SK-N-SH treated with all-trans-retinoic acid at 6 μM for 48 hours (cell line): ENCODE results near the gene ZNF107.

Source experiments
- ATAC-seq: fragments of 200-7000 bp; cut with Tn5 transposase; 3 replicates; pipeline ENCODE4 v1.9.1; 2020; ENCODE audit warnings: mild to moderate bottlenecking, moderate library complexity
- ARNTL ChIP-seq: fragments of 450-650 bp; formaldehyde crosslinking; IDR thresholded peaks from 2 replicates; pipeline ENCODE4 v1.5.0; 2020; ENCODE audit warnings: low read depth, mild to moderate bottlenecking, moderate library complexity, borderline replicate concordance
- BACH2 ChIP-seq: fragments of 250-450 bp; sonication (Bioruptor Pico); IDR thresholded peaks from 2 replicates; pipeline ENCODE4 v1.9.0; 2021; ENCODE audit warnings: mild to moderate bottlenecking, borderline replicate concordance
- CSDC2 ChIP-seq: fragments of 250-450 bp; sonication (Bioruptor Pico); IDR thresholded peaks from 2 replicates; pipeline ENCODE4 v1.5.0; 2020; ENCODE audit warnings: mild to moderate bottlenecking, moderate library complexity
- ESRRG ChIP-seq: fragments of 250-450 bp; sonication (Bioruptor Pico); IDR thresholded peaks from 2 replicates; pipeline ENCODE4 v1.6.1; 2021; ENCODE audit warnings: mild to moderate bottlenecking
- GLIS3 ChIP-seq: fragments of 250-450 bp; sonication (Bioruptor Pico); IDR thresholded peaks from 2 replicates; pipeline ENCODE4 v1.5.0; 2020; ENCODE audit warnings: mild to moderate bottlenecking, moderate library complexity
- ISL1 ChIP-seq: fragments of 250-450 bp; sonication (Bioruptor Pico); IDR thresholded peaks from 2 replicates; pipeline ENCODE4 v2.1.2; 2022; ENCODE audit warnings: mild to moderate bottlenecking, moderate library complexity
- OSR1 ChIP-seq: fragments of 250-450 bp; sonication (Bioruptor Pico); IDR thresholded peaks from 2 replicates; pipeline ENCODE4 v1.8.0; 2022; ENCODE audit warnings: moderate library complexity, mild to moderate bottlenecking, inconsistent platforms
- PPARA ChIP-seq: fragments of 250-450 bp; sonication (Bioruptor Pico); IDR thresholded peaks from 2 replicates; pipeline ENCODE4 v1.5.0; 2020; ENCODE audit warnings: mild to moderate bottlenecking, borderline replicate concordance
- RARB ChIP-seq: fragments of 250-450 bp; sonication (Bioruptor Pico); IDR thresholded peaks from 2 replicates; pipeline ENCODE4 v1.8.0; 2021; ENCODE audit warnings: mild to moderate bottlenecking, moderate library complexity
- SNAI2 ChIP-seq: fragments of 250-450 bp; sonication (Bioruptor Pico); IDR thresholded peaks from 2 replicates; pipeline ENCODE4 v1.5.0; 2020; ENCODE audit warnings: mild to moderate bottlenecking, moderate library complexity
- TCF4 ChIP-seq: fragments of 250-450 bp; sonication (Bioruptor Pico); IDR thresholded peaks from 2 replicates; pipeline ENCODE4 v1.8.0; 2021; ENCODE audit warnings: mild to moderate bottlenecking, moderate library complexity, borderline replicate concordance
- TOX ChIP-seq: fragments of 250-450 bp; sonication (Bioruptor Pico); IDR thresholded peaks from 2 replicates; pipeline ENCODE4 v1.8.0; 2021; ENCODE audit warnings: mild to moderate bottlenecking, moderate library complexity, borderline replicate concordance
- ZC3H10 ChIP-seq: fragments of 250-450 bp; sonication (Bioruptor Pico); IDR thresholded peaks from 2 replicates; pipeline ENCODE4 v1.5.1; 2021; ENCODE audit warnings: mild to moderate bottlenecking, moderate library complexity
- ZFP3 ChIP-seq: fragments of 250-450 bp; sonication (Bioruptor Pico); IDR thresholded peaks from 2 replicates; pipeline ENCODE4 v1.5.0; 2020; ENCODE audit warnings: mild to moderate bottlenecking, moderate library complexity
- ZFP30 ChIP-seq: fragments of 450-650 bp; formaldehyde crosslinking; IDR thresholded peaks from 2 replicates; pipeline ENCODE4 v1.5.0; 2022; ENCODE audit warnings: mild to moderate bottlenecking, moderate library complexity
- ZNF70 ChIP-seq: fragments of 450-650 bp; formaldehyde crosslinking; IDR thresholded peaks from 2 replicates; pipeline ENCODE4 v1.5.0; 2020; ENCODE audit warnings: mild to moderate bottlenecking, moderate library complexity
- ZNF8 ChIP-seq: fragments of 450-650 bp; formaldehyde crosslinking; IDR thresholded peaks from 2 replicates; pipeline ENCODE4 v1.5.0; 2020; ENCODE audit warnings: mild to moderate bottlenecking, moderate library complexity
- TF ChIP-seq, protein P1 (sequence below): fragments of 250-450 bp; sonication (Bioruptor Pico); IDR thresholded peaks from 2 replicates; pipeline ENCODE4 v1.5.1; 2020; ENCODE audit warnings: low read depth, mild to moderate bottlenecking, moderate library complexity
- TF ChIP-seq, protein P2 (sequence below): fragments of 250-450 bp; sonication (Bioruptor Pico); IDR thresholded peaks from 2 replicates; pipeline ENCODE4 v1.5.0; 2020; ENCODE audit warnings: mild to moderate bottlenecking, moderate library complexity
- TF ChIP-seq, protein P3 (sequence below): fragments of 250-450 bp; sonication (Bioruptor Pico); IDR thresholded peaks from 2 replicates; pipeline ENCODE4 v1.8.0; 2021; ENCODE audit warnings: low read depth, mild to moderate bottlenecking, moderate library complexity, borderline replicate concordance
- TF ChIP-seq, protein P4 (sequence below): fragments of 250-450 bp; sonication (Bioruptor Pico); IDR thresholded peaks from 2 replicates; pipeline ENCODE4 v1.8.0; 2020; ENCODE audit warnings: mild to moderate bottlenecking, moderate library complexity, borderline replicate concordance

Gene ZNF107

DNA sequence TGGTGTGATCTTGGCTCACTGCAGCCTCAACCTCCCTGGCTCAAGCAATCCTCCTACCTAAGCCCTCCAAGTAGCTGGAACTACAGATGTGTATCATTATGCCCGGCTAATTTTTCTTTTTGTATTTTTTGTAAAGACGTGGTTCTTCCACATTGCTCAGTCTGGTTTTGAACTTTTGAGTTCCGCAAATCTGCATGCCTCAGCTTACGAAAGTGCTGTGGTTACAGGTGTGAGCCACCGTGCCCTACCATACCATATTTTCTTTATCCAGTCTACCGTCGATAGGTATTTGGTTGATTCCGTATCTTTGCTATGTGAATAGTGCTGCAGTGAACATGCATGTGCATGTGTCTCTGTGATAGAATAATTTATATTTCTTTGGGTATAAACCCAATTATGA lies 6.5 kb downstream of the ZNF107 start (continued):
- TF ChIP-seq, protein P1, sequence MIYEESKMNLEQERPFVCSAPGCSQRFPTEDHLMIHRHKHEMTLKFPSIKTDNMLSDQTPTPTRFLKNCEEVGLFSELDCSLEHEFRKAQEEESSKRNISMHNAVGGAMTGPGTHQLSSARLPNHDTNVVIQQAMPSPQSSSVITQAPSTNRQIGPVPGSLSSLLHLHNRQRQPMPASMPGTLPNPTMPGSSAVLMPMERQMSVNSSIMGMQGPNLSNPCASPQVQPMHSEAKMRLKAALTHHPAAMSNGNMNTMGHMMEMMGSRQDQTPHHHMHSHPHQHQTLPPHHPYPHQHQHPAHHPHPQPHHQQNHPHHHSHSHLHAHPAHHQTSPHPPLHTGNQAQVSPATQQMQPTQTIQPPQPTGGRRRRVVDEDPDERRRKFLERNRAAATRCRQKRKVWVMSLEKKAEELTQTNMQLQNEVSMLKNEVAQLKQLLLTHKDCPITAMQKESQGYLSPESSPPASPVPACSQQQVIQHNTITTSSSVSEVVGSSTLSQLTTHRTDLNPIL, result no peak
- TF ChIP-seq ZNF8 (CRISPR knock-in tag), result no peak

DNA sequence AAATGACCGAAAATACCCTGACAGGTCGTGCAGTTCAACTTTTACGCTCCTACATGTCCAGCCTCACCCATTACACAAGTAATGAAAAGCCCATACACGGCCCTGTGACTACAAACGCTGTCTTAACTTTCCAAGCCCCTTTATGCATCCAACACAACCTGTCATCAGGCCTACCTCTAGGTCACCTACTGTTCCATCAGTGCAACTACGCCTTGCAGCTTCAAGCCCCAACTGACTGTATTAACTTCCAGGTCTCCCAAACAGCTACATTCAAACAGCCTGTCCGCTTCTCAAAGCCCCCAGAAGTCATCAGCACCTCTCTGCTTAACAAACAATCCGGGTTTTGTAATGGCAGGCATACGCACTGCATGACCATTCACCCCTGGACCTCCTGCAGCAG lies 19.2 kb downstream of the ZNF107 start:
- no peak for ATAC-seq

DNA sequence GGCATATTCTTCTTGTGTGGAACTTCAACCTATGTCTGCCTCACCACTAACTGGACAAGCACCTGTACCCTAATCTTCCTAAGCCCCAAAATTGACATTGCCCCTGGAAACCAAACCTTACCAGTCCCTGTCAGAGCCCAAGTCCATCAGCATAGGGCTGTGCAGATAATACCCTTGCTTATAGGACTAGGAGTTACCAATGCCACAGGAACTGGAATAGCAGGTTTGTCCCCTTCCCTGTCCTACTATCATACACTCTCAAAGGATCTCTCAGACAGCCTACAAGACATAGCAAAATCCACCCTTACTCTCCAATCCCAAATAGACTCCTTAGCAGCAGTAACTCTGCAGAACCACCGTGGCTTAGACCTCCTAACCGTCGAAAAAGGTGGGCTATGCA lies 19.8 kb downstream of the ZNF107 start:
- TF ChIP-seq ESRRG (CRISPR knock-in tag) (no peak), BACH2 (CRISPR knock-in tag) (no peak), ZFP3 (CRISPR knock-in tag) (no peak), ISL1 (no peak), PPARA (no peak), SNAI2 (CRISPR knock-in tag) (no peak), CSDC2 (CRISPR knock-in tag) (no peak), ZFP30 (CRISPR knock-in tag) (no peak), GLIS3 (CRISPR knock-in tag) (no peak), ZC3H10 (CRISPR knock-in tag) (no peak), ARNTL (CRISPR knock-in tag) (no peak), ZNF70 (CRISPR knock-in tag) (no peak), TOX (CRISPR knock-in tag) (no peak), ZNF8 (CRISPR knock-in tag) (no peak)
- TF ChIP-seq, protein P2, sequence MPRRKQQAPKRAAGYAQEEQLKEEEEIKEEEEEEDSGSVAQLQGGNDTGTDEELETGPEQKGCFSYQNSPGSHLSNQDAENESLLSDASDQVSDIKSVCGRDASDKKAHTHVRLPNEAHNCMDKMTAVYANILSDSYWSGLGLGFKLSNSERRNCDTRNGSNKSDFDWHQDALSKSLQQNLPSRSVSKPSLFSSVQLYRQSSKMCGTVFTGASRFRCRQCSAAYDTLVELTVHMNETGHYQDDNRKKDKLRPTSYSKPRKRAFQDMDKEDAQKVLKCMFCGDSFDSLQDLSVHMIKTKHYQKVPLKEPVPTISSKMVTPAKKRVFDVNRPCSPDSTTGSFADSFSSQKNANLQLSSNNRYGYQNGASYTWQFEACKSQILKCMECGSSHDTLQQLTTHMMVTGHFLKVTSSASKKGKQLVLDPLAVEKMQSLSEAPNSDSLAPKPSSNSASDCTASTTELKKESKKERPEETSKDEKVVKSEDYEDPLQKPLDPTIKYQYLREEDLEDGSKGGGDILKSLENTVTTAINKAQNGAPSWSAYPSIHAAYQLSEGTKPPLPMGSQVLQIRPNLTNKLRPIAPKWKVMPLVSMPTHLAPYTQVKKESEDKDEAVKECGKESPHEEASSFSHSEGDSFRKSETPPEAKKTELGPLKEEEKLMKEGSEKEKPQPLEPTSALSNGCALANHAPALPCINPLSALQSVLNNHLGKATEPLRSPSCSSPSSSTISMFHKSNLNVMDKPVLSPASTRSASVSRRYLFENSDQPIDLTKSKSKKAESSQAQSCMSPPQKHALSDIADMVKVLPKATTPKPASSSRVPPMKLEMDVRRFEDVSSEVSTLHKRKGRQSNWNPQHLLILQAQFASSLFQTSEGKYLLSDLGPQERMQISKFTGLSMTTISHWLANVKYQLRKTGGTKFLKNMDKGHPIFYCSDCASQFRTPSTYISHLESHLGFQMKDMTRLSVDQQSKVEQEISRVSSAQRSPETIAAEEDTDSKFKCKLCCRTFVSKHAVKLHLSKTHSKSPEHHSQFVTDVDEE, result no peak
- TF ChIP-seq, protein P3, sequence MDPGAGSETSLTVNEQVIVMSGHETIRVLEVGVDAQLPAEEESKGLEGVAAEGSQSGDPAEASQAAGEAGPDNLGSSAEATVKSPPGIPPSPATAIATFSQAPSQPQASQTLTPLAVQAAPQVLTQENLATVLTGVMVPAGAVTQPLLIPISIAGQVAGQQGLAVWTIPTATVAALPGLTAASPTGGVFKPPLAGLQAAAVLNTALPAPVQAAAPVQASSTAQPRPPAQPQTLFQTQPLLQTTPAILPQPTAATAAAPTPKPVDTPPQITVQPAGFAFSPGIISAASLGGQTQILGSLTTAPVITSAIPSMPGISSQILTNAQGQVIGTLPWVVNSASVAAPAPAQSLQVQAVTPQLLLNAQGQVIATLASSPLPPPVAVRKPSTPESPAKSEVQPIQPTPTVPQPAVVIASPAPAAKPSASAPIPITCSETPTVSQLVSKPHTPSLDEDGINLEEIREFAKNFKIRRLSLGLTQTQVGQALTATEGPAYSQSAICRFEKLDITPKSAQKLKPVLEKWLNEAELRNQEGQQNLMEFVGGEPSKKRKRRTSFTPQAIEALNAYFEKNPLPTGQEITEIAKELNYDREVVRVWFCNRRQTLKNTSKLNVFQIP (CRISPR knock-in tag), result no peak
- TF ChIP-seq, protein P1, result no peak
- no peak for ATAC-seq

More for the DNA sequence above, 19.2 kb downstream of the ZNF107 start:
- TF ChIP-seq, protein P3 (CRISPR knock-in tag), result no peak
- TF ChIP-seq, protein P1, result no peak
- TF ChIP-seq, protein P4, sequence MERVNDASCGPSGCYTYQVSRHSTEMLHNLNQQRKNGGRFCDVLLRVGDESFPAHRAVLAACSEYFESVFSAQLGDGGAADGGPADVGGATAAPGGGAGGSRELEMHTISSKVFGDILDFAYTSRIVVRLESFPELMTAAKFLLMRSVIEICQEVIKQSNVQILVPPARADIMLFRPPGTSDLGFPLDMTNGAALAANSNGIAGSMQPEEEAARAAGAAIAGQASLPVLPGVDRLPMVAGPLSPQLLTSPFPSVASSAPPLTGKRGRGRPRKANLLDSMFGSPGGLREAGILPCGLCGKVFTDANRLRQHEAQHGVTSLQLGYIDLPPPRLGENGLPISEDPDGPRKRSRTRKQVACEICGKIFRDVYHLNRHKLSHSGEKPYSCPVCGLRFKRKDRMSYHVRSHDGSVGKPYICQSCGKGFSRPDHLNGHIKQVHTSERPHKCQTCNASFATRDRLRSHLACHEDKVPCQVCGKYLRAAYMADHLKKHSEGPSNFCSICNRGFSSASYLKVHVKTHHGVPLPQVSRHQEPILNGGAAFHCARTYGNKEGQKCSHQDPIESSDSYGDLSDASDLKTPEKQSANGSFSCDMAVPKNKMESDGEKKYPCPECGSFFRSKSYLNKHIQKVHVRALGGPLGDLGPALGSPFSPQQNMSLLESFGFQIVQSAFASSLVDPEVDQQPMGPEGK (CRISPR knock-in tag), result no peak
- TF ChIP-seq TOX (CRISPR knock-in tag) (no peak), ZFP3 (CRISPR knock-in tag) (no peak), ZFP30 (CRISPR knock-in tag) (no peak), ZNF70 (CRISPR knock-in tag) (no peak), ESRRG (CRISPR knock-in tag) (no peak), RARB (CRISPR knock-in tag) (no peak), OSR1 (CRISPR knock-in tag) (no peak), CSDC2 (CRISPR knock-in tag) (no peak), TCF4 (CRISPR knock-in tag) (no peak), ZC3H10 (CRISPR knock-in tag) (no peak), GLIS3 (CRISPR knock-in tag) (no peak), PPARA (no peak)
